Measurements from ENCODE around the gene IQCE.

DNA sequence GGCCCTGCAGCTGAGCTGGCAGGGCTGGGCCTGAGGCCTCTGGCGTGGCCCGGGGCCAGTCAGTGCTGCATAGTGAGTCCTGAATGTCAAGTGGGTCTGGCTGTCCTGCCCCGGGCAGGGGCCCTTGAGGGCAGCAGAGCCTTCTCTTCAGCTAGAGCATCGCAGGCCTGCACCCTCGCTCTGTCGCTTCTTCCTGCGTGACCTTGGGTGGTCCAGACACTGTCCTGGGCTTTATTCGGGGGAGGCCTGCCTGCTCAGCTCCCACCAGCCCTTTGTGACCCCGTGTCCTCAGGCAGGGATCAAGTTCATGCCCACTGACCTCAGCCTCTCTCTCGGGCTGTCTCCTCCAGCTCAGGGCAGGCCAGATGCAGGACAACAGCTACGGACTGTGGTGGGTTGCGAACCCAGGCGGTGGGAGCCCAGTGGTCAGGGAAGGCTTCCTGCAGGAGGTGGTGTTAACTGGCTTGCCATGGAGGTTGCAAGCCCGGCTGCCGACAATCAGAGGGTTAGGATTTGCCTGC, 76.4 kb downstream of the IQCE start:
- no peak for TF ChIP-seq CTCF (IDR thresholded peaks at IDR 0.05; ENCODE audit: low read length)
- no peak for TF ChIP-seq EZH2 (IDR thresholded peaks at IDR 0.05; ENCODE audit: borderline replicate concordance, low read length)
